PC-3 (cell line): ENCODE measurements around the gene ROS1.

Source experiments
- EZH2 ChIP-seq: fragments of 300-600 bp; sonication (generic); IDR thresholded peaks from one replicate; pipeline ENCODE4 v1.6.1; 2017; ENCODE audit warnings: antibody characterized with exemption, mild to moderate bottlenecking, low read length; ENCODE audit not compliant: unreplicated experiment
- TF ChIP-seq, protein P1 (sequence below): fragments of 300-600 bp; sonication (generic); conservative IDR thresholded peaks from 2 replicates; pipeline ENCODE4 v1.5.1; 2017; ENCODE audit warnings: antibody characterized with exemption, low read depth, mild to moderate bottlenecking, low read length

DNA sequence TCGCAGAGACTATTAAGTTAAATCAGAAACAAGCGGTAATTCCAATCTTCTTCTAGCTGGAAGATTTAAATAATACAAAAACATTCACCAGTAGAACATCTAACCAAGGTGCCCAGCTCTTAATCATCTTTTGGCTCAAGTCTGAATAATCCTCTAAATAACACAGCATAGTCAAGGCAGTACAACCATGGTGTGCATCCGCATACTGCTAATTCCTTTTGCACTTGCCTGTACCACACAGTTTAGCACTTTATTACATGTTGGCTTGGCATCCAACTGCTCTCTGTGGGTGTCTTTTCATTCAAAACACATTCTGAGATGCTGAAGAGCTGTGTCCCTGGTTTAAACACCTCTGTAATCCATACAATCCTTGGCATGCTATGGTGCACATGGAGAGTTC is 118.1 kb downstream of the ROS1 start:
- TF ChIP-seq, protein P1, sequence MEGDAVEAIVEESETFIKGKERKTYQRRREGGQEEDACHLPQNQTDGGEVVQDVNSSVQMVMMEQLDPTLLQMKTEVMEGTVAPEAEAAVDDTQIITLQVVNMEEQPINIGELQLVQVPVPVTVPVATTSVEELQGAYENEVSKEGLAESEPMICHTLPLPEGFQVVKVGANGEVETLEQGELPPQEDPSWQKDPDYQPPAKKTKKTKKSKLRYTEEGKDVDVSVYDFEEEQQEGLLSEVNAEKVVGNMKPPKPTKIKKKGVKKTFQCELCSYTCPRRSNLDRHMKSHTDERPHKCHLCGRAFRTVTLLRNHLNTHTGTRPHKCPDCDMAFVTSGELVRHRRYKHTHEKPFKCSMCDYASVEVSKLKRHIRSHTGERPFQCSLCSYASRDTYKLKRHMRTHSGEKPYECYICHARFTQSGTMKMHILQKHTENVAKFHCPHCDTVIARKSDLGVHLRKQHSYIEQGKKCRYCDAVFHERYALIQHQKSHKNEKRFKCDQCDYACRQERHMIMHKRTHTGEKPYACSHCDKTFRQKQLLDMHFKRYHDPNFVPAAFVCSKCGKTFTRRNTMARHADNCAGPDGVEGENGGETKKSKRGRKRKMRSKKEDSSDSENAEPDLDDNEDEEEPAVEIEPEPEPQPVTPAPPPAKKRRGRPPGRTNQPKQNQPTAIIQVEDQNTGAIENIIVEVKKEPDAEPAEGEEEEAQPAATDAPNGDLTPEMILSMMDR: no peak
- TF ChIP-seq EZH2: no peak
